Fibroblast of skin of scalp (primary cell): ENCODE results near the gene ABCC4.
A peak's percentile ranks its signal among the peaks of the same experiment; 100 is the strongest.

Source experiments
- DNase-seq: peaks from one replicate; pipeline ENCODE4 v3.0.0-alpha.2; 2013

The ABCC4 gene

DNA sequence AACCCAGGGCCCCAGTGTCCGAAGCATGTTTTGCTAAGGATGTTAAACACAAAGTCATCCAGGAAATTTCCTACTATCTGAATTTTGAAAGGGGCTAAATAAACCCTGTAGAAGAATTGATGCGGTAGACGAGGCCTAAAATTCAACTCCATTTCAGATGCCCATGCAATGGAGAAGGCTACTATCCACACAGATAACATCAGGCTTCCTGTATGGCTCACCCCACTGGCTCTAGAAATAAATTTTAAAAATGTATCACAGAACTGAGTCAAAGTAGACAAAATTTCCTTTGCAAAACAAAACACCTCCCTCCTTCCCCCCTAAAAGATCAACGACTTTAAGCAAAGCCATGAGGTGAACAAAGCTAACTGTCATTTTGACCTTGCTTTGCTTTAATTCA, 188.4 kb downstream of the ABCC4 start:
- no peak for DNase-seq

DNA sequence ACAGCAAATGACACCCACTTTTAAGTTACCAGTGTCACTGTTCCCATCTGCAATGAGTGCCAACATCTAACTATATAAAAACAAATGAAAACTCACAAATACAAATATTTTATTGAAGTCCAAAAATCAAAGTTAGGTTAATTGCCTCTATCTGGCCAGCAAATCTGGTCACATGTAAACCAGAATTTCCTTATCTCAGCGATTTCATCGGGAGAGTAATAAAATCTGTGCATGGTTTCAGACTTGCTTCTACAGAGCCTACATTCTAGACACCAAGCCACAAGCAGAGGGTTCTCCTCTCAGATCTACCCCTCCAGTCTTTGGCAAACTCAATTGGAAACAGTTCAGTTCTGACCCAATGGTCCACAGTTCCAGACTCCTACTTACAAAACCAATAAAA, 189.6 kb downstream of the ABCC4 start:
- DNase-seq, result no peak

GRCh38 chr13:95106562-95106961, 194.7 kb downstream of the ABCC4 start:
- no peak for DNase-seq

- peak; percentile 45 for DNase-seq
These were observed 200.5 kb downstream of the ABCC4 start for GRCh38 chr13:95100525-95101433.

DNA sequence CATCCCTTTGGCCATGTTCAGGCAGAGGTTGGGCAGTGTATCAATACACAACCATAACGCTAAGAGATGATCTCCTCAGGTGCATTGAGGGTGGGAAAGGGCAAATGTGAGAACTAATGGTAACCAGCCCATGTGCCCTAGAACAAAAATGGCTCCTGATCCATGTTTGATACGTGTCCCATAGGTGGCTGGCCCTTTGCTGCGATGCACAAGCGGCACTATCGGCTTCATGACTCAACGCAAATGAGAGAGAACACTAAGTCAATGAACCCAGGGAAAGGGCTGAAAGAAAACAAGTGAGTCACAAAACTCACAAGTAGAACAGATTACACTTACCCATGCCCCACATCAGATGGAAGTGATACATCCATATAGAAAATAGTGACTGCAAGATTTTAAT, 201.7 kb downstream of the ABCC4 start:
- peak; percentile 37 for DNase-seq

DNA sequence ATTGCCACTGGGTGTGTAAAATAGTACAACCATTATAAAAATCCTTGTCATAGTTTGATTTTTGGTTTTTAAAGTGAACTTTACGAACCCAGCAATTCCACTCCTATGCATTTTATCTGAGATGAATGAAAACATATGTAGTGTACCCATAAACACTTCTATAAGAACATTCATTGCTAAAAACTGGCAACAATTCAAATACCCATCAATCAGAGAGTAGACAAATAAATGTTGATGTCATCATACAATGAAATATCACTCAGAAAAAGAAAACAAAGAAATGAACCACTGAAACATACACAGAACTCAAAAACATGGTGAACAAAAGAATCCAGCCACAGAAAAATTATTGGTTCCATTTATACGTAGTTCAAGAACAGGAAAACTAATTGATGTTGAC, 202.3 kb downstream of the ABCC4 start:
- no peak for DNase-seq

- DNase-seq, result no peak
These were observed 209.5 kb downstream of the ABCC4 start for GRCh38 chr13:95091755-95092154.

GRCh38 chr13:95087746-95088305, 213.4 kb downstream of the ABCC4 start:
- no peak for DNase-seq

- DNase-seq, result no peak
These were observed 214.5 kb downstream of the ABCC4 start for GRCh38 chr13:95086761-95087160.

- DNase-seq, result peak; percentile 45
These were observed 217.5 kb downstream of the ABCC4 start for GRCh38 chr13:95083758-95084157.

GRCh38 chr13:95083066-95083465, 218.2 kb downstream of the ABCC4 start:
- no peak for DNase-seq

DNA sequence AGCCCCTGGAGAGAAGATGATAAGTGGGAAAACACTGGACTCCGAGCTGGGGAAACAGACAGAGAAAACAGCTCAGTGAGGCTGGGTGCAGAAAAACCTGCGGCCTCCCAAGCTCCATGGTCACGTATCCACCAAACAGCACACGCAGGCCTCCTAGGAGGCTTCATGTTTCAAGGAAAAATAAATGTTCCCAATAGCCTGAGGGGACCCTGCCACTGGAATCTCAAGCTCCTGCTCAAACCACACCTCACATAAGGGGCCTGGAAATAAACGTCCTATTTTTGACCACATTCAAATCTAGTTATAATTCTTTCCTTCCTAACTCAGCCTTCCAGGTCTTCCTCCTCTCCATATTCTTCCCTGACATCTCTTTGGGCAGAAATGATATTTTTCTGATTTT, 225.7 kb downstream of the ABCC4 start:
- no peak for DNase-seq

DNA sequence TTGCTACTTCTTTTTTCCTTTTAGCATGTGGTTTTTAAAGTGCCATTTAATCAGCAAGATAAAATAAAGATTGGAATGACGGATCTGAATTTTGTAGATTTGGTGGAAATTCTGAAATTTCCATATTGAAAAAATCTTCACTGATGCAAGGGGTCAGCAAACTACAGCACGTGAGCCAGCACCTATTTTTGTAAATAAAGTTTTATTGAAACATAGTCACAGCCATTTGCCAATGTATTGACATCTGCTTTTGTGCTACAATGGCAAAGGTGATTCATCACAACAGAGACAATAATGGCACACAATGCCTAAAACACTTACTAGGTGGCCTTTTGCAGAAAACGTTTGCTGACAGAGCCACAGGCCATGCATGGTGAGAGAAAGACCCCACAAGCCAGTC, 226.4 kb downstream of the ABCC4 start:
- DNase-seq, result no peak

GRCh38 chr13:95073747-95074311, 227.4 kb downstream of the ABCC4 start:
- DNase-seq, result peak; percentile 27

DNA sequence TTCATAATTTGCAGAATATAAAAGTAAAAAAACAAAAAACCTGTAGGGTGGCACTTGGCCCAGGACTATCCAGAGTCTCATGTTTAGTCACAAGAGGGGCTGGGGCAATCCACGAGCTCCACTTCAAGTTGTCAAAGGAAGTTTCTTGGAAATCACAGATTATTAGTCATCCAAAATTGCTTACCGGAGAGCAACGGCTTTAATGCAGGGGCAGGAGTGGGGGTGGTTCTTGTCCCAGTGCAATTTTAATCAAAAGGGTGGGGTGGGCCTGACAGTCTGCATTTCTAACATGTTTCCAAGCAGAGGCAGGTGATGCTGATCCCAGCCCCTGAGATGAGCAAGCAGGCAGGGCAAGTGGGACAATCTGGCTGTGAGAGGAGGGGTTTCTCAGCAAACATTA, 233.9 kb downstream of the ABCC4 start:
- no peak for DNase-seq

- DNase-seq, result no peak
These were observed 241.2 kb downstream of the ABCC4 start for GRCh38 chr13:95060014-95060519.

GRCh38 chr13:95059306-95059705, 241.9 kb downstream of the ABCC4 start:
- DNase-seq, result no peak

DNA sequence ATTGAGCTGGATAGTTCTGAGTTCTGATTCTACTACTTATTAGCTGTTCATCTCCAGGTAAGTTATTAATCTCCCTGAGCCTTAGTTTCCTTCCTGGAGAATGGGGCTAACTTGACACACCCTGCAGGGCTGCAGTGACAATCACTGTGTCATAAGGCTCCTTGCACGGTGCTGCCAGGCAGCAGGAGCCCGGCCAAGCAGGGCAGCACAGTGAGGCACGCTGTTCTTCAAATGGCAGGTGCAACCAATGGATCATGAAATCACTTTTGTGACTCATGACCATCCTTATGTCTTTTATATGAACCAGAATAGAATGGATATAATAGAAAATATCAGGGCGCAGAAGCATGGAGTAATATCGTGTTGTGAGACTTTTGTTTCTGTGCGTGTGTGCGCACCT, 242.6 kb downstream of the ABCC4 start:
- no peak for DNase-seq

DNA sequence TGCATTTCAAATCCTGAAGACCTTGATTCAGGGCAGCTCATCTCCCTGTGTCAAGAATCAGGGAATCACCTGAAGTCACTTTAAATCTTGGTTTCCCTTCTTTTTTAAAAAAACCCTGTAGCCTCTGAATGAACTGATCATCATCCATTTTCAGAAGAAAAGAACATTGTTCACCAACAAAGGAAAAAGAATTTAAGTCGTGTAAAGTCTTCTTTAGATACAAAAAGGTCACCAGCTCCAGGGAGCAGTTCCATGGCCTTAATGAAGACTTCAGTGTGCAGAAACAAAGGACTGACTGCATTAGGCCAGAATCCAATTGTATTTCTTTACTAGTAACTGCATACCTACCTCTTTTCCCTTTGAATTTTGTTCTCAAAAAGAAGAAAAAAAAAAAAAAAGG, 245.0 kb downstream of the ABCC4 start:
- DNase-seq, result no peak

DNA sequence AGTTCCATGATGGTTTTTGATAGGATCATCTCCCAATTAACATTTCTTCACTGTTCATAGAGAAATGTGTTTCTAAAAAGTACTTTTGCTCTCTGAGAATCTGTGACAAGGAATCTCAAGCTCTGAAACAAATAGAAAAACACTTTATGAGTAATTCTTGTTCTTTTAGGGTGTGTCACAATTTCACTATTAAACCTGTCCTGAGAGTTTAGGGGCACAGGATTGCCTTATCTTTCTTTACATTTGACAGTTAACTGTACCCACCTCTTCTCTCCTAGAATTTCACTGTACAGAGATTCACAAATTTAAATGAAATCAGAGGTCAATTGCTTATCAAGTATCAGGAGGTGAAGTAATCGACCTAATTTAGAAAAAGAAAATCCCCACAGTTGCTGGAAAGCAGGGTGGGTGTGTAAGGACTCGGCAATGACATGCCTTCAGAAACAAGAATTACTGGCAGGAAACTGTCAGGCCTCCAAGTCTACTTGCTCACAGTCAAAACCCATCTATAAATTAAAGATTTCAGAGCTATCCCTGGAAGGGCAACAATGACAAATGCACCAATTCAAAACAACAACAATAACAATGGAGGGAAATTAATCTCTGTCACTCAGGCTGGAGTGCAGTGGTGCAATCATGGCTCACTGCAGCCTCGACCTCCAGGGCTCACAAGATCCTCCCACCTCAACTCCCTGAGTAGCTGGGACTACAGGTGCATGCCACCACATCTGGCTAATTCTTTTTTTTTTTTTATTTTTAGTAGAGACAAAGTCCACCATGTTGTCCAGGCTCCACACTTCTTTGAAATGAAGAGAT, 250.2 kb downstream of the ABCC4 start:
- DNase-seq, result no peak

- DNase-seq, result no peak
These were observed 251.5 kb downstream of the ABCC4 start for GRCh38 chr13:95049772-95050171.

GRCh38 chr13:95044452-95045205, 256.6 kb downstream of the ABCC4 start:
- DNase-seq, result no peak
